DND-41 (cell line): ENCODE data around the gene SMARCAL1.

Experiments
- CTCF ChIP-seq: IDR thresholded peaks from 2 replicates; pipeline ENCODE4 v1.5.1; 2012; ENCODE audit warnings: borderline replicate concordance, low read length, moderate library complexity, mild to moderate bottlenecking; ENCODE audit not compliant: poor library complexity, severe bottlenecking; ENCODE audit errors: extremely low read depth
- EZH2 ChIP-seq: IDR thresholded peaks from 3 replicates; pipeline ENCODE4 v1.6.1; 2012; ENCODE audit warnings: borderline replicate concordance, low read depth, mild to moderate bottlenecking, moderate library complexity, low read length, inconsistent platforms; ENCODE audit not compliant: severe bottlenecking

- TF ChIP-seq CTCF, result no peak
- no peak for TF ChIP-seq EZH2
Measured at GRCh38 chr2:216365518-216365917, 46.8 kb upstream of the SMARCAL1 start.
